MM.1S (cell line): ENCODE results near the gene CSTPP1.

Experiments used
- DNase-seq: peaks from one replicate; pipeline ENCODE4 v3.0.0-alpha.2; 2015
- H2AFZ ChIP-seq: fragments of 300-600 bp; sonication (generic); 2 replicates; pipeline ENCODE4 v1.6.0; 2016; ENCODE audit warnings: antibody characterized with exemption, low read length
- H3F3A ChIP-seq: fragments of 300-600 bp; sonication (generic); 2 replicates; pipeline ENCODE4 v1.6.1; 2016; ENCODE audit warnings: mild to moderate bottlenecking, antibody characterized with exemption, low read length, moderate library complexity, mixed read lengths; ENCODE audit not compliant: insufficient read depth
- H3K27ac ChIP-seq: fragments of 300-600 bp; sonication (generic); 2 replicates; pipeline ENCODE4 v1.5.1; 2016; ENCODE audit warnings: mild to moderate bottlenecking, low read length
- H3K27me3 ChIP-seq: fragments of 300-600 bp; sonication (generic); replicated peaks from 2 replicates; pipeline ENCODE4 v1.6.0; 2016; ENCODE audit warnings: low read length; ENCODE audit not compliant: insufficient read depth
- H3K36me3 ChIP-seq: fragments of 300-600 bp; sonication (generic); replicated peaks from 2 replicates; pipeline ENCODE4 v1.6.1; 2016; ENCODE audit warnings: mild to moderate bottlenecking, low read length, mixed read lengths; ENCODE audit not compliant: insufficient read depth
- H3K4me1 ChIP-seq: fragments of 300-600 bp; sonication (generic); 2 replicates; pipeline ENCODE4 v1.6.1; 2016; ENCODE audit warnings: low read length, mixed read lengths
- H3K4me2 ChIP-seq: fragments of 300-600 bp; sonication (generic); 2 replicates; pipeline ENCODE4 v1.6.0; 2016; ENCODE audit warnings: low read depth, low read length
- H3K4me3 ChIP-seq: fragments of 300-600 bp; sonication (generic); 2 replicates; pipeline ENCODE4 v1.5.1; 2016; ENCODE audit warnings: low read length, mixed read lengths
- H3K79me2 ChIP-seq: fragments of 300-600 bp; sonication (generic); 2 replicates; pipeline ENCODE4 v1.6.1; 2016; ENCODE audit warnings: mixed run types, low read length, mixed read lengths
- H3K9ac ChIP-seq: fragments of 300-600 bp; sonication (generic); 2 replicates; pipeline ENCODE4 v1.6.1; 2016; ENCODE audit warnings: low read length, mixed read lengths
- H3K9me2 ChIP-seq: fragments of 300-600 bp; sonication (generic); replicated peaks from 2 replicates; pipeline ENCODE4 v1.6.1; 2016; ENCODE audit warnings: mild to moderate bottlenecking, low read length, mixed read lengths; ENCODE audit not compliant: insufficient read depth
- H3K9me3 ChIP-seq: fragments of 300-600 bp; sonication (generic); replicated peaks from 2 replicates; pipeline ENCODE4 v1.6.1; 2016; ENCODE audit warnings: mild to moderate bottlenecking, low read length, mixed read lengths; ENCODE audit not compliant: insufficient read depth
- H4K20me1 ChIP-seq: fragments of 300-600 bp; sonication (generic); 2 replicates; pipeline ENCODE4 v1.6.1; 2016; ENCODE audit warnings: mild to moderate bottlenecking, low read length, moderate library complexity, mixed read lengths; ENCODE audit not compliant: insufficient read depth
- CTCF ChIP-seq: fragments of 300-600 bp; sonication (generic); IDR thresholded peaks from 2 replicates; pipeline ENCODE4 v1.5.1; 2016; ENCODE audit warnings: antibody characterized with exemption, low read length, mixed read lengths
- EZH2 ChIP-seq: fragments of 300-600 bp; sonication (generic); optimal IDR thresholded peaks from 2 replicates; pipeline ENCODE3; 2017; ENCODE audit warnings: low read depth, mild to moderate bottlenecking, antibody characterized with exemption, low read length, mixed read lengths
- EZH2phosphoT487 ChIP-seq: fragments of 300-600 bp; sonication (generic); IDR thresholded peaks from 2 replicates; pipeline ENCODE4 v1.6.1; 2018; ENCODE audit warnings: antibody characterized with exemption, low read length

Gene CSTPP1

GRCh38 chr11:46977038-46977813 is 40.7 kb downstream of the CSTPP1 start:
- Histone ChIP-seq H3K27ac (no peak overlapping the region), H3K36me3 (no peaks in the 10 kb centered on the region), H3F3A (no peaks in the 10 kb centered on the region), H3K79me2 (no peaks in the 10 kb centered on the region), H3K9me2 (0 out of 2 replicates have a peak, but pooled peaks cover 3% of the 10 kb centered on the region), H3K27me3 (no peaks in the 10 kb centered on the region), H4K20me1 (no peaks in the 10 kb centered on the region), H3K4me3 (no peak overlapping the region), H3K4me1 (0 out of 2 replicates have a peak, but pooled peaks cover 4% of the 10 kb centered on the region), H3K4me2 (no peak overlapping the region), H2AFZ (no peak overlapping the region), H3K9me3 (no peaks in the 10 kb centered on the region), H3K9ac (no peak overlapping the region)
- TF ChIP-seq EZH2 (no peak), CTCF (no peak), EZH2phosphoT487 (no peak)
- no peak for DNase-seq

DNA sequence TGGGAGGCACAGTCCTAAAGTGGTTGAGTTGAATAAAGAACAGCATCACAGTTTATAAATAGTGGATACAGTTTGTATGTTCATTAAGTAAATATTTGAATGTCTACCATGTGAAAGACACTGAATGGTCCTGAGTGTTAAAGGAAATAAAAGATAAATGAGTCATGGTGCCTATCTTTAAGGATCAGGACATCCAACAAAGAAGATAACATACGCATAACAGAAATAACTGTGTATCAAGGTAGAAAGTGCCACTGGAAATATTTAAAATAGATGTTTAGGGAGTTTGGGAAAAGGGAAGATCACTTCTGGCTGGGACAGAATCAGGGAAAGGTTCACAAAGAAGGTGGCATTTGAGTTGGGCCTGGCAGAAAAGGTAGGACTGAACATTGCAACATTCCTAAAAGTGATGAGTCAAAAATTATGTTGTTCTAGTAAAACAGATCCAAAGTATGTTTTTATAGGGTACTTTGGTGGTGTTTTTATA is 41.5 kb downstream of the CSTPP1 start:
- Histone ChIP-seq H2AFZ (no peak overlapping the region), H3K79me2 (no peaks in the 10 kb centered on the region), H3K4me2 (no peak overlapping the region), H3K4me1 (0 out of 2 replicates have a peak, but pooled peaks cover 4% of the 10 kb centered on the region), H4K20me1 (no peaks in the 10 kb centered on the region), H3K9me3 (no peaks in the 10 kb centered on the region), H3F3A (no peaks in the 10 kb centered on the region), H3K36me3 (no peaks in the 10 kb centered on the region), H3K4me3 (no peak overlapping the region), H3K9ac (no peak overlapping the region), H3K27ac (no peak overlapping the region), H3K9me2 (0 out of 2 replicates have a peak, but pooled peaks cover 3% of the 10 kb centered on the region), H3K27me3 (no peaks in the 10 kb centered on the region)
- no peak for DNase-seq
- no peak for TF ChIP-seq EZH2phosphoT487
- TF ChIP-seq EZH2 = no peak
- TF ChIP-seq CTCF = no peak

GRCh38 chr11:46979358-46979757 is 42.8 kb downstream of the CSTPP1 start:
- TF ChIP-seq CTCF (no peak), EZH2phosphoT487 (no peak), EZH2 (no peak)
- Histone ChIP-seq H3K4me3 (no peak overlapping the region), H3K9me3 (no peaks in the 10 kb centered on the region), H3K9me2 (0 out of 2 replicates have a peak, but pooled peaks cover 3% of the 10 kb centered on the region), H4K20me1 (no peaks in the 10 kb centered on the region), H2AFZ (no peak overlapping the region), H3K36me3 (no peaks in the 10 kb centered on the region), H3F3A (no peaks in the 10 kb centered on the region), H3K79me2 (no peaks in the 10 kb centered on the region), H3K4me1 (0 out of 2 replicates have a peak, but pooled peaks cover 4% of the 10 kb centered on the region), H3K4me2 (no peak overlapping the region), H3K27me3 (no peaks in the 10 kb centered on the region), H3K9ac (no peak overlapping the region), H3K27ac (no peak overlapping the region)
- no peak for DNase-seq
